Vagina (tissue), 2 donors: Measurements from ENCODE around the gene TPH2.

Experiments
- CTCF ChIP-seq, 3 experiments: fragments of 450-650 bp in 2 of 3; fragments of 200-600 bp in 1 of 3; sonication (generic) in 1 of 3; IDR thresholded peaks; one replicate each; pipeline ENCODE4 v1.5.1; 2017 to 2019; ENCODE audit warnings: antibody characterized with exemption in 3 of 3, mild to moderate bottlenecking in 2 of 3, moderate library complexity in 2 of 3
- POLR2A ChIP-seq, 2 donors: fragments of 450-650 bp; IDR thresholded peaks; one replicate each; pipeline ENCODE4 v1.6.1; 2017; ENCODE audit warnings: antibody characterized with exemption in 2 of 2, mild to moderate bottlenecking in 2 of 2, moderate library complexity in 2 of 2
- POLR2AphosphoS5 ChIP-seq, 2 donors: sonication (generic); formaldehyde crosslinking; IDR thresholded peaks; one replicate each; pipeline ENCODE4 v1.9.0; 2017; ENCODE audit warnings: antibody characterized with exemption in 2 of 2, mild to moderate bottlenecking in 2 of 2, low read depth in 1 of 2; ENCODE audit not compliant: insufficient read depth in 1 of 2

DNA sequence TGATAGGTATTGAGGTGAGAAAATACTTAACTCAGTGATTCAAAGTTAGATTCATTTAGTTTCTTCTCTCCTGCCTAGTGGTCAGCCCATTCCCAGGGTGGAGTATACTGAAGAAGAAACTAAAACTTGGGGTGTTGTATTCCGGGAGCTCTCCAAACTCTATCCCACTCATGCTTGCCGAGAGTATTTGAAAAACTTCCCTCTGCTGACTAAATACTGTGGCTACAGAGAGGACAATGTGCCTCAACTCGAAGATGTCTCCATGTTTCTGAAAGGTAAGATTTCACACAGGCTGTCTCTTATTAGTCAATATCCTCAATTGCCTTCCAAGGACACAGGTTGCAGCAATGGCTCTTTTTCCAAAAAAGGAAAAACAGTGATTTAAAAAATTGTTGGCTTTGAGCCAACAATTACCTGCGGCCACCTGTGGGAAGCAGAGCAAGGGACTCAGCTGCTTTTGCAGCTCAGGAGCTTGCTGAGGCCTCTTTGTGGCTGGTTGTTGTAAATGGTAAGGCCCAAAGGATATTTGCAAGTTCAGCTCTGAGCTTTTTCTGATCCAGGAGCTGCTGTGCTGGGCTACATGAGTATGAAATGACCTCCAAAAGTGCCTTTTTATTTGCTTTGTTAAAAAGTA is 33.9 kb downstream of the TPH2 start:
- TF ChIP-seq CTCF (IDR thresholded peaks at IDR 0.05) (no peak), POLR2AphosphoS5 (IDR thresholded peaks at IDR 0.05; ENCODE audit: insufficient read depth in 1 of 2, low read depth in 1 of 2) (no peak), POLR2A (IDR thresholded peaks at IDR 0.05) (no peak)
